Ecto neural progenitor cell (in vitro differentiated cells): ENCODE results near the gene PSKH1.

Source experiments
- DNase-seq: peaks from one replicate; pipeline ENCODE4 v3.0.0-alpha.2; 2018; ENCODE audit warnings: low spot score

PSKH1 gene

DNA sequence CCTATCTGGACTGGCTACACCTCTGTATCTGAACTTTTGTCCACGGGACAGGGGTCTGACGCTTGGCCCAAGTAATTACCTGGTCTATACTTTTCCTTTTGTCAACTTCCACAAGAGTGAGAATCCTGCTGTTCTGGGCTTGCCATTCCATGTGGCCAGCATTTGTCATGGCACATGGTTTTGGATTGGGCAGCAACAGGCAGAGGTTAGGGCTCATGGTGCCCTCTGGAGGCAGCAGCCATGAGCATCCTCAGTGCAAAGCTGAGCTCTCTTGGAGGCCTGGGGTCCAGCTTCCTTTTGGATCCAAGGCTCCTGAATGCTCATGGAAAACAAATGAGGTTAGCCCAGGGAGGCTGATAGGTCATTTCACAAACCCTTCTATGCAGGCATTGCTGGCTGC is 27.7 kb upstream of the PSKH1 start:
- DNase-seq = no peak

DNA sequence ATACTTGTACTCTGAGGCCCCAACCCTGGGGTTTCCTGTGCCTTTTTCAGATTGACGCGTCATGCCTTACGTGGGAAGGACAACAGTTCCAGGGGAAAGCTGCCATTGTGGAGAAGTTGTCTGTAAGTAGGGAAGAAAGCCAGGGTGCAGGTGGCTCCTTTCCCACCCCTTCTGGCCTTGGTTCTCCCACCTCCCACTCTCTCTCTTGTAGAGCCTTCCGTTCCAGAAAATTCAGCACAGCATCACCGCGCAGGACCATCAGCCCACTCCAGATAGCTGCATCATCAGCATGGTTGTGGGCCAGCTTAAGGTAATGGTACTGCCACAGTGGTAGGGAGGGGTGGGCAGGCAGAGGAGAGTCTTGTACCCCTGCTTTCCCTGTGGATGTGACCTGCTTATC is 24.8 kb upstream of the PSKH1 start:
- DNase-seq = no peak

- DNase-seq = no peak
Measured at GRCh38 chr16:67869653-67870052, 23.4 kb upstream of the PSKH1 start.

DNA sequence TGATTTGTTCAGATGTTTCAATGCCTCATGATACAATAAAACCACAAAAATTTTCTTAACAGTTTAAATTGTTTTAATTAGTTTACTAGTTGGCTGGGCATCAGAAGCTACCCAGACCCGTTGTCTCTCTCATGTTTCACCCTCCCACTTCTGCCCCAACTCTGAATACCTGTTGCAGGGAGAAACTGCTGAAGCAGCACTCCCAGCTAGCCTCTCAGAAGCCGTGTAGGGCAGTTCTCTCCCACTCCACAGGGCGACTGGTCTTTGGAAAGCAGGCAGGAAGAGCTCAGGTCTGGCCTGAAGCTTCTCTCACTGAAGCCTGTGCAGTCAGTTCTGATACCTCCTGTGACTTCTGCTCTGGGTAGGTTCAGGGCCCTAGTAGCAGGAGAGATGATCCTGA is 21.8 kb upstream of the PSKH1 start:
- DNase-seq = no peak

GRCh38 chr16:67872131-67872630 is 20.9 kb upstream of the PSKH1 start:
- no peak for DNase-seq

GRCh38 chr16:67872631-67873434 is 20.2 kb upstream of the PSKH1 start, which contains the start of gene EDC4:
Gene EDC4 (plus strand): TSS chr16:67873052. CDS start chr16:67873262, 210 bp downstream.
- DNase-seq = peak; percentile 84

DNA sequence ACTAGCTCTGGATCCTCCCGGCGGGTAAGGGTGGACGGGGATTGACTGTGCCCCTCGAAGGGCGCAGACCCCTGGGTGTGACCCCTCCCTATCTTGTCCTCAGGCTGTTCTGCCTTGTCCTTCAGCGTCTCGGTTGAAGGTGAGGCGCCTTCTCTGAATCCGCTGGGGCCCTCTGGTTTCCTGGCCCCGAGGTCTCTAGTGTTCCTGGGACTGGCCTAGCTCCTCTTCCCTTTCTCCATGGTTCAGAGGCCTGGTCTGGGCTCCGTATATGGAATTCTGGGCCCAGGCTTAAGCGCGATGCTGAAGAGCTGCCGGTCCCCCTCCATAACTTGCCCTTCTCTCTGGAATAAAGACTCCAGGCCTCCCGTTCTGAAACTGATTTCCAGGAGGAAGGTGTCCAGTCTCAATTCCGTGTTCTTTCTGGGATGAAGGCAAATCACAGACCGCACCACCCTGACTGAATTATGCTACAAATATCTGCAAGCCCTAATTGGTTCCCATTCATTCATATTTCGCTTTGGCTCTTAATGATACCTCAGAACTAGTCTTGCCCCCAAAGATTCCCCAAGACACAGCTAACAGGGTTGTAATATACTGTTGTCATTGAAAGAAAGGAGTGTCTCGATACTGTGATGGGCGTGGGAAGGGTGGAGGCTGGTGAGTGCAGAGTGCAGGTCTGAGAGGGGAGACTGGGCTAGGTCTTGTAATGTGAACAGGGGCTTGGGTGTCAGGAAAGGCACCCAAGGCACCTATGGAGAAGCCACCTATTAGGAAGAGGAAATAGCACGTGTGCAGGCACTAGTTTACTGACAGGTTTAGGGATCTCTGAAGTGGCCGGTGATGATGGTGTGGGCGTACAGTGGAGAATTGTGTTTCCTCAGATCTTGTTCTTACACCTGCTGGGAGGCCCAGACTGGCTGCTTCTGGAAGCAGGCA is 19.4 kb upstream of the PSKH1 start:
- DNase-seq = no peak

- DNase-seq = no peak
Measured at GRCh38 chr16:67874372-67874771, 18.7 kb upstream of the PSKH1 start.

GRCh38 chr16:67877064-67877463 is 16.0 kb upstream of the PSKH1 start:
- no peak for DNase-seq

DNA sequence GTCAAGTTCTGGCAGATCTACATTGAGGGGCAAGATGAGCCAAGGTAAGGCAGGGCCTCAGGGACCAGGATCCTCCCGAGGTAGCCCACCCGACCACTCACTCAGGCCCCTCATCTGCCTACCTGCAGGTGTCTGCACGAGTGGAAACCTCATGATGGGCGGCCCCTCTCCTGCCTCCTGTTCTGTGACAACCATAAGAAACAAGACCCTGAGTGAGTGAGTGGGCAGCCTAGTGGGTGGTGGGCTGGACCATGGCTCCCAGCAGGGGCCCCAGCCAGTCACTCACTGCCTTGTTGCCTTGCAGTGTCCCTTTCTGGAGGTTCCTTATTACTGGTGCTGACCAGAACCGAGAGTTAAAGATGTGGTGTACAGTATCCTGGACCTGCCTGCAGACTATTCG is 14.8 kb upstream of the PSKH1 start:
- DNase-seq = no peak

- DNase-seq = no peak
Measured at GRCh38 chr16:67878846-67879245, 14.2 kb upstream of the PSKH1 start.

GRCh38 chr16:67879462-67879861 is 13.6 kb upstream of the PSKH1 start:
- DNase-seq = no peak

DNA sequence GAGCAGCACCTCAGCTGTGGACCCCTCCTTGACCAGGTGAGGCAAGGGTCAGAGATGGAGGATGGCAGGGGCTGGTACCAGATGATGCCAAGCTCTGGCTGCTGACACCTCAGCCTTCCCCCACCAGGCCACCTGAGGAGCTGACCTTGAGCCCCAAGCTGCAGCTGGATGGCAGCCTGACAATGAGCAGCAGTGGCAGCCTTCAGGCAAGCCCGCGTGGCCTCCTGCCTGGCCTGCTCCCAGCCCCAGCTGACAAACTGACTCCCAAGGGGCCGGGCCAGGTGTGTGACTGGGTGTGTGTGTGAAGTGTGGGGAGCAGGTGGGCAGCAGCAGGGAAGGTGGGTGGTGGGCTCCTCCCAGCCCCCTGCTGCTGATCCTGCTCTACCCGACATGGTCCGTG is 13.1 kb upstream of the PSKH1 start:
- no peak for DNase-seq

GRCh38 chr16:67880584-67880983 is 12.5 kb upstream of the PSKH1 start:
- no peak for DNase-seq

DNA sequence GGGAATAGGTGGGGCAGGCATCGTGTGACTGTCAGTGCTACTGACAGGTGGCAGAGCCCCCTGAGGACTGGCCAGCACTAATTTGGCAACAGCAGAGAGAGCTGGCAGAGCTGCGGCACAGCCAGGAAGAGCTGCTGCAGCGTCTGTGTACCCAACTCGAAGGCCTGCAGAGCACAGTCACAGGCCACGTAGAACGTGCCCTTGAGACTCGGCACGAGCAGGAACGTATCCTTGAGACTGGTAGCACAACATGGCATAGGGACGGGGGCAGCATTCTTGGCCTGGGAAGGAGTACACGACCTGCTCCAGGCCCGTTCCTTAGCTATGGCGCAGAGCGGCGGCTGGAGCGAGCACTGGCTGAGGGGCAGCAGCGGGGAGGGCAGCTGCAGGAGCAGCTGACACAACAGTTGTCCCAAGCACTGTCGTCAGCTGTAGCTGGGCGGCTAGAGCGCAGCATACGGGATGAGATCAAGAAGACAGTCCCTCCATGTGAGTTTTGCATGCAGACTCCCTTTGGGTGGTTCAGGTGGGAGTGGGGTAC is 11.4 kb upstream of the PSKH1 start:
- no peak for DNase-seq

GRCh38 chr16:67882374-67883145 is 10.5 kb upstream of the PSKH1 start:
- no peak for DNase-seq

DNA sequence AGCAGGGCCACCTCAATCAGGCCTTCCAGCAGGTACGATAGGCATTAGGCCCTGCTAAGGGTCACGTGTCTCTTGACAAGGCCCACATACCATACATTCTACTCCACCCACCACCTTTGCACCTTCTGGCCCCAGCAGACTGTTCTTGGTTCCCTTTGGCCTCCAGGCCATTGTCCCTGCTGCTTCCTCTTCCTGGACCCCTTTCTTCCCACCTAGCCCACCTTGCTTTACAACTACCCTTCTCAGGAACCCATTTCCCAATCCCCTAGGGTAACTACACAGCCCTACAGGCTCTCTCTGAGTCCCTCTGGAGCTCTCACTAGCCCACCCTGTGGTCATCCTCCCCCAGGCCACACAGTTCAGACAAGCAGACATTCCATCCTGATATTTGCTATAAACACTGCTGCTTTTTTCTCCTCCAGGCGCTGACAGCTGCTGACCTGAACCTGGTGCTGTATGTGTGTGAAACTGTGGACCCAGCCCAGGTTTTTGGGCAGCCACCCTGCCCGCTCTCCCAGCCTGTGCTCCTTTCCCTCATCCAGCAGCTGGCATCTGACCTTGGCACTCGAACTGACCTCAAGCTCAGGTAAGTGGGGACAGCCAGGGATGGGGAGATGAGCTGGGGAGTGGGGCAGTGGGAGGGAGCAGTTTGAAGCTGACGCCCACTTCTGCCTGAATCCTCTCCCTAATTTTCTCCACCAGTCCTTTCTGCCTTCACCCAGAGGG is 9.7 kb upstream of the PSKH1 start:
- no peak for DNase-seq

DNA sequence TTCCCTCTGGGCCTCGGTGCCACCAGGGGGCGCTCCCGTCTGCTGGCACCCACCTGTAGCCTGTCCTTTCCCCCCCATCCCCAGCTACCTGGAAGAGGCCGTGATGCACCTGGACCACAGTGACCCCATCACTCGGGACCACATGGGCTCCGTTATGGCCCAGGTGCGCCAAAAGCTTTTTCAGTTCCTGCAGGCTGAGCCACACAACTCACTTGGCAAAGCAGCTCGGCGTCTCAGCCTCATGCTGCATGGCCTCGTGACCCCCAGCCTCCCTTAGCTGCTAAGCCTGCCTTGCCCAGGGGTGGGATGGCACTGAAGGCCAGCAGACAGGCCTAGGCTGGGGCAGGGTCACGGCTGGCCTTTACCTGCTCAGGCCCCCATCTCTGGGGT is 9.2 kb upstream of the PSKH1 start:
- peak; percentile 77 for DNase-seq

DNA sequence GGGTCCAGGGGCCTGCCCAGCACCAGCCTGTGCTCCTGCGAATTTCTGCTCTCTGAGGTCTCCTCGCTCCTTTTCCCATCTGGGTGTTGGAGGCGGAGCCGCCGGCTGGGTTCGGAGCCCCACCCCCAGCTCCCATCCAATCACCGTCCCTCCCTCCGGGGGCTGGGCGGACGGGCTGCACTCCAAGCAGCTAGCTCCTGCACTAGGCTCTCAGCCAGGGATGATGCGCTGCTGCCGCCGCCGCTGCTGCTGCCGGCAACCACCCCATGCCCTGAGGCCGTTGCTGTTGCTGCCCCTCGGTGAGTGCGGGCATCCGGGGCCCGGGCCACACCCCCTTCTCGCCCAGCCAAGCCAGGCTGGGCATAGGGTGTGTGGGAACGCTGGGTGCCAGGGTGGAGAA is 8.4 kb upstream of the PSKH1 start, which contains the start of gene NRN1L:
NRN1L (plus strand) TSS at position 202 of the 400 bp plus-strand sequence; CDS start at position 221, 19 bp downstream.
- peak; percentile 94 for DNase-seq

GRCh38 chr16:67885545-67885944 is 7.5 kb upstream of the PSKH1 start:
- DNase-seq = no peak

- no peak for DNase-seq
Measured at GRCh38 chr16:67885976-67886375, 7.1 kb upstream of the PSKH1 start.
